Measurements from ENCODE around the gene RTP4.

GRCh38 chr3:187334904-187335303 lies 33.3 kb upstream of the RTP4 start:
- TF ChIP-seq CTCF (conservative IDR thresholded peaks at IDR 0.05) (no peak), ZFX (IDR thresholded peaks at IDR 0.05) (no peak)

All from C4-2B (cell line).